NCI-H1105 (cell line): ENCODE measurements around the gene TINCR.

Experiments
- DNase-seq: peaks from one replicate; lab custom pipeline; 2025; lab: John Stamatoyannopoulos, UW

TINCR gene

GRCh38 chr19:5588906-5589676, 21.3 kb upstream of the TINCR start:
- no peak for DNase-seq

- no peak for DNase-seq
Observed at GRCh38 chr19:5588441-5588840, 20.7 kb upstream of the TINCR start.

- DNase-seq, result peak; percentile 56
Observed at GRCh38 chr19:5587661-5588060, 19.9 kb upstream of the TINCR start.

GRCh38 chr19:5587071-5587455, 19.3 kb upstream of the TINCR start:
- DNase-seq, result no peak

GRCh38 chr19:5586300-5587070, 18.7 kb upstream of the TINCR start:
- DNase-seq, result no peak

- no peak for DNase-seq
Observed at GRCh38 chr19:5585461-5586299, 17.9 kb upstream of the TINCR start.

- DNase-seq, result no peak
Observed at GRCh38 chr19:5580161-5580571, 12.4 kb upstream of the TINCR start.

GRCh38 chr19:5579697-5580096, 11.9 kb upstream of the TINCR start:
- DNase-seq, result no peak

GRCh38 chr19:5579286-5579685, 11.5 kb upstream of the TINCR start:
- no peak for DNase-seq

- DNase-seq, result no peak
Observed at GRCh38 chr19:5578097-5578846, 10.5 kb upstream of the TINCR start.

GRCh38 chr19:5575590-5575989, 7.8 kb upstream of the TINCR start:
- DNase-seq, result no peak

- no peak for DNase-seq
Observed at GRCh38 chr19:5572556-5573286, 5.0 kb upstream of the TINCR start.

GRCh38 chr19:5571777-5572176, 4.0 kb upstream of the TINCR start:
- DNase-seq, result no peak

GRCh38 chr19:5567970-5568407, 236 bp upstream of the TINCR start:
- no peak for DNase-seq

- no peak for DNase-seq
Observed at GRCh38 chr19:5564930-5565329, 2.8 kb downstream of the TINCR start.

GRCh38 chr19:5563935-5564612, 3.7 kb downstream of the TINCR start:
- no peak for DNase-seq

- DNase-seq, result no peak
Observed at GRCh38 chr19:5563008-5563431, 4.7 kb downstream of the TINCR start.

- DNase-seq, result no peak
Observed at GRCh38 chr19:5562280-5562679, 5.5 kb downstream of the TINCR start.

GRCh38 chr19:5561559-5561958, 6.2 kb downstream of the TINCR start:
- no peak for DNase-seq

- no peak for DNase-seq
Observed at GRCh38 chr19:5560156-5560555, 7.6 kb downstream of the TINCR start.

- DNase-seq, result no peak
Observed at GRCh38 chr19:5559804-5560133, 8.0 kb downstream of the TINCR start.
